Inferior parietal cortex (tissue), 1 donor: Measurements from ENCODE around the gene RANBP3.

Experiments
- DNase-seq: peaks from one replicate; pipeline ENCODE4 v3.0.0-alpha.2; 2016; ENCODE audit errors: extremely low spot score

Gene RANBP3

DNA sequence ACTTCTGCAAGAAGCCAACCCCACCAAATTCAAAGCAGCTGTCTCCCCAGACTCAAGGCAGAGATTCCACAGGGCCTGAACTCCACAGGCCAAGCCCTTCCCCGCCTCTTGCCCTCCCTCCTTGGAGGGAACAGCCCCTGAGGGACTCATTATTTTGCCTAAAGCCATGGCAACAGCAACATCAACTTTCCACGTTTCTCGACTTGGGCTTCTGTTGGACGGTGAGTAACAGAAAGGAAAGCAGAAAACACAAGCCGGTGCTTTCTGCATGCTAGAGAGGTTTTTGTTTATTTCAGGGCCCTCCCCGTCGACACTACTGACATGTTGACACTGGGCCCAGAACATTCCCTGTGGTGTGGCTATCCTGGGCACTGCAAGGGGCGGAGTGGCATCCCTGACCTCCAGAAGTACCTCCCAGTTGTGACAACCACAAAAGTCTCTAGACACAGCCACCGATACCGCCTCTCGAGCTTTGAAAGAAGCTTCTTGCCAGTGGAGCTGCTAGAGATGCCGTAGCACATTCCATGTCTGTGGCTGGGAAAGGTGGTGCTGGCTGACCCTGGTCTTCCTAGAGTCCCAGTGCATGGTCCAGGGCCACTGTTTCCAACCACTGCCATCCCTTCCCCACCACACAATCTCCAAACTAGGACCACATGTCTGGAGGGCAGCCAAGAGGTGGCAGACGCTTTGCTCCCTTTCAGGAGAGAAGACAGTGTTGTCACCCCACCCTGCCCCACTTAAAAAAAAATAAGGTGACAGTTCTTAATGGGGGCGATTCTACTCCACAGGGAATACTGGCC lies 51.1 kb downstream of the RANBP3 start:
- no peak for DNase-seq

GRCh38 chr19:5925830-5926427 lies 52.0 kb downstream of the RANBP3 start:
- no peak for DNase-seq

DNA sequence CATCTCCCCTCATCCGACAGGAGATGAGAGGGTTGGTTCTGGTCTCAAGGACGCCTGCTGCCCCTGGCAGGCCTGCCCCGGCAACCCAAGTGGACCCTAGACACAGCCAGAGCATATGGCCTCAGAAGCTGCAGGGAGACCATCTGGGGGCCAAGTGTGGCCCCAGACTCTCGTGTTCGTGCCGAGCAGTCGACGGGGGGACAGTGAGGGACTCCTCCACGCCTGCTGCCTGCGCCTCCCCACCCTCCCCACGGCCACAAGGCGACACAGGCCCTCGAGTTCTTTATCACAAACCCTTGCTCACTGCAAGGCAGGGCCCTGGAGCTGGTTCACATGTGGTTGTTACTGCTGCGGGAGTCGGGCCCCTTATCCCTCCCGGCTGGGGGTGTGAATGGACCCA lies 54.6 kb downstream of the RANBP3 start:
- DNase-seq: no peak

- no peak for DNase-seq
Observed at GRCh38 chr19:5922161-5922545, 55.8 kb downstream of the RANBP3 start.

GRCh38 chr19:5921516-5922160 lies 56.3 kb downstream of the RANBP3 start:
- DNase-seq: no peak

DNA sequence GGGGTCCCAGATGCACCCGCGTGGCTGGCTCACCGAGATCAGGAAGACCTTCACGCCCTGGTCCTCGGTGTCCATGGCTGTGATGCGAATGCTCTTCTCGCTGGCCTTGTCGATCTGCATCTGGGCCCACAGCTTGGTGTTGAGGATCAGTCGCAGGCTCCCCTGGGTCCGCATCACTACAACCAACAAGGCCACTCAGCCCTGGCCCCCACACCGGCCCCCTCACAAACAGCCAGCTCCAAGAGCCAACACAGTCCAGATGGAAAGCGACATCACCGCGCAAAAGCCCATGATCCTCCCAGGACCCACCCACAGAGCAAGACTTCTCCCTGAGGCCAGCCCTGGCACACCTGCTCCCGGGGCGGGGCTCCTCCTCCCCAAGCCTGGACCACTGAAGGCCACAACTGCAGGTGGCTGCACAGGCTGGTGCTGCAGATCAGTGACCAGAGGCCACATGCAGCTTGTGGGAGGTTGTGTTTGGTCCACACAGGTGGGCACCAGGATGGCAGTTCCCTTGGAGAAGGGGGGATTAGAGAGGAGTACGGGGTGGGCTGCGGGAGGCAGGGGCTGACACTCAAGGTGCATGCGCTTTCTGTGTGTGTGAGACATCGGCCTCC lies 59.4 kb downstream of the RANBP3 start:
- DNase-seq: no peak

- no peak for DNase-seq
Observed at GRCh38 chr19:5917431-5918107, 60.4 kb downstream of the RANBP3 start.

DNA sequence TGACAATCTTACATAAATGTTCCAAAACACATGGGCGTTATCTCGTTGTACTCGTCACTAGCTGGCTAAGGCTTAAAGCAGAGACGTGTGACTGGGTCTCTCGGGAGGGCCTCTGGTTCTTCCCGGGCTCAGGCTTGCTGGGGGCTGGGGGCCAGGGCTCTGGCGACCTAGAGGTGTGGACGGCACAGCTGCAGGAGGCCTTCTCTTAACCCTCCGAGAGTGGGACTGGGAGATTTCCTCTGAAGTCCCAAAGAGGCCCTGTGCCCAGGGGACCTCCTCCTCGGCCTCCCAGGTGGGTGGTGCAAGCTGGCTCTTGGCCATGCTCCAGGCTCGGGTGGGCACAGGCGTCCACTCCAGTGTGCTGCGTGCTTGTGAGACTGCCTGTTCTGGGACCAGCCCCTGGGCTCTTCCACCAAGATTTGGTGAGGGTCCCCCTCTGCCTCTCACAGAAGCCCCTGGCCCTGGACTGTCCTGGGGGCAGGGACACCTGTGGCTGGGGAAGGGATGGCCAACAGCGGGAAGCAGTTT lies 61.7 kb downstream of the RANBP3 start:
- no peak for DNase-seq

- no peak for DNase-seq
Observed at GRCh38 chr19:5915782-5916165, 62.2 kb downstream of the RANBP3 start.

- no peak for DNase-seq
Observed at GRCh38 chr19:5914946-5915781, 62.8 kb downstream of the RANBP3 start.

DNA sequence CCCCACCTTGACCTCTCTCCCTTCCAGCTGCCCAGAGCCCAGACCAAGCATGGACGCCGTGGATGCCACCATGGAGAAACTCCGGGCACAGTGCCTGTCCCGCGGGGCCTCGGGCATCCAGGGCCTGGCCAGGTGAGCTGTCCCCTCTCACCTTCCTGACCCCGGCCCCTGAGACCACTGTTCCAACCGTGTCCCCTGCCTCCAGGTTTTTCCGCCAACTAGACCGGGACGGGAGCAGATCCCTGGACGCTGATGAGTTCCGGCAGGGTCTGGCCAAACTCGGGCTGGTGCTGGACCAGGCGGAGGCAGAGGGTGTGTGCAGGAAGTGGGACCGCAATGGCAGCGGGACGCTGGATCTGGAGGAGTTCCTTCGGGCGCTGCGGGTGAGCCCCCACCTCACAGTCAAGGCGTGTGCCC lies 63.6 kb downstream of the RANBP3 start:
- DNase-seq: no peak

GRCh38 chr19:5913739-5914357 lies 64.1 kb downstream of the RANBP3 start, which contains the start of gene CAPS:
CAPS (plus strand) TSS chr19:5914254; CDS start chr19:5914407, 153 bp downstream.
- no peak for DNase-seq

DNA sequence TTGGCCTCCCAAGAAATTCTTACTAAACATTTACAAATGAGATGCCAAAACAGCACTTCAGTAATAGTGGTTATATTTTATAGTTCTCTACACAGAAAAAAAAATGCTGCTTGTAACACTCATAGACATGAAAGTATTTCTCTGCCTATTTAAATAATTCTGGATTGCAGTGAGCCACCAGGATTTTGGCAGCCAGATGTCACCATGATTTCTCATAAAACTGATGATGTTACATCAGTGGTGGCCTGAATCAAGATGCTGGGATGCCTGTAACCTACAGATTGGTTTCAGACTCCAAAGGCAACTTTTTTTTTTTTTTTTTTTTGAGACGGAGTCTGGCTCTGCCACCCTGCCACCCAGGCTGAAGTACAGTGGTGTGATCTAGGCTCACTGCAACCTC lies 66.6 kb downstream of the RANBP3 start:
- no peak for DNase-seq

DNA sequence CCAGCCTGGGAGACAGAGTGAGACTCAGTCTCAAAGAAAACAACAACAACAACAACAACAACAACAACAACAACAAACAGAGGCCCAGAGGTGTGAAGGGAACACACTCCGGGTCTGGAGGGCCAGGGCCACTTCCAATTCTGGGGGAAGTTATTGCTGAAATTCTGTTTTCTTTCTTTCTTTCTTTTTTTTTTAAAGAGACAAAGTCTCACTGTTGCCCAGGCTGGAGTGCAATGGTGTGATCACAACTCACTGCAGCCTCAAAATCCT lies 67.4 kb downstream of the RANBP3 start:
- no peak for DNase-seq

DNA sequence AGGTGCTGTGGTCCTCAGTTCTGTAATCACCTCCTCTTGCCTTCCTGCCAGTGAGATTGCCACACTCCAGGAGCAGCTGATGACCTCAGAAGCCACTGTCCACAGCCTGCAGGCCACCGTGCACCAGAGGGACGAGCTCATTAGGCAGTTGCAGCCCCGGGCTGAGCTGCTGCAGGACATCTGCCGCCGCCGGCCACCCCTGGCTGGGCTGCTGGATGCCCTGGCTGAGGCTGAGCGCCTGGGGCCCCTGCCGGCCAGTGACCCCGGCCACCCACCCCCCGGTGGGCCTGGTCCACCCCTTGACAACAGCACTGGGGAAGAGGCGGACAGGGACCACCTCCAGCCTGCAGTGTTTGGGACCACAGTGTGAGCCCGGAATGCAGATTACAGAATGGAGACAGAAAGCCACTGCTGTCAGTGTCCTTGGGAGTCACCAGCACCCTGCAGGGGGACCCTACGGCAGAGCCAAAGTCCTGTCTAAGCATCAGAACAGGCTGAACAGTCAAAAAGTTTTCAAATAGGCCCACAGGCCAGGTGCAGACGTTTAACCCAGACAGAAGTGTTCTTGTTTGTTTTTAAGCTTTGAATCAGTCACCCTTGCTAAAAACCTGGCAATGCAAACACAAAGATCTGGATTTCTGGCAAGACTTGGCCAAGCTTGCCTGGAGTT lies 69.0 kb downstream of the RANBP3 start:
- no peak for DNase-seq

- no peak for DNase-seq
Observed at GRCh38 chr19:5907241-5907640, 70.7 kb downstream of the RANBP3 start.

- no peak for DNase-seq
Observed at GRCh38 chr19:5905114-5905778, 72.7 kb downstream of the RANBP3 start.

DNA sequence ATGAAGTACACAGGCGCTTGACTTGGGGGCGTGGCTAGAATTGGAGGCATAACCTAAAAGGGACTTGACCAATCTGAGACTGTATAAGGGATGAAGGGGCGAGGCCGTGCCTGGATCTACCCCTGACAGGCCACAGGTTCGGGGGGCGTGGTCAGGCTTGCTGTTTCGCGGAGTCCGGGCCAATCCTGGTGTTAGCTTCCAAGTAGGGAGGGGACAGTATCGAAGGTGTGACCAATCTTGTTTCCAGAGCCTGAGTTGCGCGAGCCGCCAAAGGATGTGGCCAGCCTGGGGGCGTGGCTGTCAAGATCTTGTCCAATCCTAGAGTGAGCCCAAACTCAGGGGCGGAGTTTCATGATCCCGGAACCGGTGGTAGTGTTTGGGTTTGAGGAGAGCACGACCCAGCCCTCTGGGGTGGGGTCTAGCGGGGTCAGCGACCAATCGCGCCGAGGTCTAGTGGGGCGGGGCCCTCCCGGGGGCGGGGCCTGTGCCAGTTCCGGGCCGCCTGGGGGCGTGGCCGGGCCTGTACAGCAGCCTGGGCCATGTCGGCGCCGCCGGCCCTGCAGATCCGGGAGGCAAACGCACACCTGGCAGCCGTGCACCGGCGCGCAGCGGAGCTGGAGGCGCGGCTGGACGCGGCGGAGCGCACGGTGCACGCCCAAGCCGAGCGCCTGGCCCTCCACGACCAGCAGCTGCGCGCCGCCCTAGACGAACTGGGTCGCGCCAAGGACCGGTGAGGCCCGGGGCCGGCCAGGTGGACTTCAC lies 73.4 kb downstream of the RANBP3 start, which contains the start of gene VMAC:
TSS of gene VMAC (plus strand) at position 521 of the 762 bp plus-strand sequence. CDS start at position 540, 19 bp downstream.
- DNase-seq: peak; percentile 99
